ENCODE measurements around the gene SHISA7. TPM values are rescaled to one million over a fixed set of nuclear protein-coding genes. Genes with fewer than 3 reads are reported as not detected.

Gene SHISA7
- total RNA-seq, 6 experiments from 2014 or later: not detected

GRCh38 chr19:55486043-55486970, 43.2 kb upstream of the SHISA7 start:
- Mint-ChIP-seq H3K4me3 (peak overlapping the region; percentile 87), H3K4me1 (ENCODE audit: low read depth) (peaks cover 27% of the 10 kb centered on the region), H3K27me3 (ENCODE audit: insufficient read depth) (peaks cover 4% of the 10 kb centered on the region), H3K27ac (peak overlapping the region; percentile 99), H3K36me3 (ENCODE audit: low read depth) (no peaks in the 10 kb centered on the region), H3K9me3 (no peaks in the 10 kb centered on the region)
- no peak for DNase-seq
- TF ChIP-seq, protein P1, sequence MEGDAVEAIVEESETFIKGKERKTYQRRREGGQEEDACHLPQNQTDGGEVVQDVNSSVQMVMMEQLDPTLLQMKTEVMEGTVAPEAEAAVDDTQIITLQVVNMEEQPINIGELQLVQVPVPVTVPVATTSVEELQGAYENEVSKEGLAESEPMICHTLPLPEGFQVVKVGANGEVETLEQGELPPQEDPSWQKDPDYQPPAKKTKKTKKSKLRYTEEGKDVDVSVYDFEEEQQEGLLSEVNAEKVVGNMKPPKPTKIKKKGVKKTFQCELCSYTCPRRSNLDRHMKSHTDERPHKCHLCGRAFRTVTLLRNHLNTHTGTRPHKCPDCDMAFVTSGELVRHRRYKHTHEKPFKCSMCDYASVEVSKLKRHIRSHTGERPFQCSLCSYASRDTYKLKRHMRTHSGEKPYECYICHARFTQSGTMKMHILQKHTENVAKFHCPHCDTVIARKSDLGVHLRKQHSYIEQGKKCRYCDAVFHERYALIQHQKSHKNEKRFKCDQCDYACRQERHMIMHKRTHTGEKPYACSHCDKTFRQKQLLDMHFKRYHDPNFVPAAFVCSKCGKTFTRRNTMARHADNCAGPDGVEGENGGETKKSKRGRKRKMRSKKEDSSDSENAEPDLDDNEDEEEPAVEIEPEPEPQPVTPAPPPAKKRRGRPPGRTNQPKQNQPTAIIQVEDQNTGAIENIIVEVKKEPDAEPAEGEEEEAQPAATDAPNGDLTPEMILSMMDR (IDR thresholded peaks at IDR 0.05): no peak

- Mint-ChIP-seq H3K4me3 (peak overlapping the region; percentile 87), H3K9me3 (no peaks in the 10 kb centered on the region), H3K27ac (peak overlapping the region; percentile 97), H3K4me1 (ENCODE audit: low read depth) (peaks cover 27% of the 10 kb centered on the region), H3K27me3 (ENCODE audit: insufficient read depth) (peaks cover 4% of the 10 kb centered on the region), H3K36me3 (ENCODE audit: low read depth) (no peaks in the 10 kb centered on the region)
- no peak for DNase-seq
- TF ChIP-seq, protein P1 (IDR thresholded peaks at IDR 0.05): 0 out of 2 replicates have a peak, but pooled peaks have one; percentile 18
Observed at GRCh38 chr19:55485439-55486011, 42.4 kb upstream of the SHISA7 start.

GRCh38 chr19:55484593-55485438, 41.7 kb upstream of the SHISA7 start, which contains the start of gene NAT14:
NAT14 (plus strand) TSS chr19:55485188; CDS start chr19:55485709, 521 bp downstream.
- Mint-ChIP-seq H3K4me3 (peak within 1 kb of the TSS; percentile 87), H3K36me3 (ENCODE audit: low read depth) (no peaks in the 10 kb centered on the region), H3K4me1 (ENCODE audit: low read depth) (peaks cover 30% of the 10 kb centered on the region), H3K27me3 (ENCODE audit: insufficient read depth) (peaks cover 4% of the 10 kb centered on the region), H3K27ac (peak within 1 kb of the TSS; percentile 97), H3K9me3 (no peaks in the 10 kb centered on the region)
- peak; percentile 36 for DNase-seq
- TF ChIP-seq, protein P1 (IDR thresholded peaks at IDR 0.05): no peak

GRCh38 chr19:55483706-55484592, 40.8 kb upstream of the SHISA7 start:
- H3K36me3 Mint-ChIP-seq (ENCODE audit: low read depth): no peaks in the 10 kb centered on the region

More at GRCh38 chr19:55483706-55484592, 40.8 kb upstream of the SHISA7 start:
- peak overlapping the region; percentile 87 for H3K4me3 Mint-ChIP-seq
- TF ChIP-seq, protein P1 (IDR thresholded peaks at IDR 0.05): no peak
- H3K9me3 Mint-ChIP-seq: no peaks in the 10 kb centered on the region
- peaks cover 38% of the 10 kb centered on the region for H3K4me1 Mint-ChIP-seq (ENCODE audit: low read depth)
- H3K27me3 Mint-ChIP-seq (ENCODE audit: insufficient read depth): peaks cover 4% of the 10 kb centered on the region
- no peak for DNase-seq
- peak overlapping the region; percentile 97 for H3K27ac Mint-ChIP-seq

Measured in HFFc6 (cell line).